ENCODE data around the gene TSC22D3.
A peak's percentile ranks its signal among the peaks of the same experiment; 100 is the strongest.
"Not testable (repeated sequence)": the region's sequence is repeated elsewhere in the genome, so short reads cannot be mapped to it uniquely, and the experiment has no call there.

Gene TSC22D3

DNA sequence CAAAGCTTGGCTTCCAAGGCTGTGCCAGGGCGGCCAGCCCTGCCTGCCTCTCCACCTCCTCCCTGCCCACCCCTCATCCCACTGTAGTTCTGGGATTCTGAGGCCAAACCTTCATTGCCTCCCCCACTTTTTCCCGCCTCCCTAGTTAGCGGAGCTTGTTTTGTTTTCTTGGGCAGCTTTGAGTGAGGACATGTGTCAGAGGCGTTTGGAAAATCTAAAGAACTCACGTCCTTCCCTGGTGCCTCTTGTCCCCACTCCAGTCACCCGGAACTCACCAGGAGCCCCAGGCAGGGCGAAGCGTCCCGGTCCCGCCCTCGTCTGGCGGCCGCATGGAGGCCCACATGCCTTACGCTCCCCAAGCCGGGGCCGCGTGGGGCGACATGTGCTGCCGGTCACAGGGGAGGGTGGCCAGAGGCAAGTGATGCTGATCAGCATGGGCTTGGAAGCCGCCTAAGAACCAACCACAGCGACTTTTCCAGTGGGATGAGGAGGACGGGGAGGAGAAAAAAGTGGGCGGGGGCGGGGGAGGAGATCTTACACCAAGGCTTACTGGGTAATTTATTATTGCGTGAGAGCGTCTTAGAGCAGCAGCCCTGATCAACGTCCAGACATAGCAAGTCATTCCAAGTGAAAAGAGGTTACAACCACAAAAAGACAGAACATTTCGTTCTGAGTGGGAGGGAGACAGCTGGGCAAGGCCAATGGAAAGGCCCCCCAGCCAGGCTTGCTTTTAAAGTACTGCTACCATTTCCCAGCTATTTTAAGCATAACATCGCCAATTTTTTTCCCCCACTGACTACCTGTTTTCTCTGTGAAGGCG lies 98.8 kb downstream of the TSC22D3 start:
- Histone ChIP-seq H3K9me3 (no peaks in the 10 kb centered on the region), H4K20me1 (peaks cover 42% of the 10 kb centered on the region), H3K36me3 (no peaks in the 10 kb centered on the region), H3K27ac (no peak overlapping the region), H3K4me3 (no peak overlapping the region), H3K9ac (no peak overlapping the region), H3K4me2 (peak overlapping the region; percentile 74), H3K27me3 (peaks cover 92% of the 10 kb centered on the region), H3K4me1 (peaks cover 75% of the 10 kb centered on the region)
- no peak for TF ChIP-seq Cebpa-rat (IDR thresholded peaks at IDR 0.05)

DNA sequence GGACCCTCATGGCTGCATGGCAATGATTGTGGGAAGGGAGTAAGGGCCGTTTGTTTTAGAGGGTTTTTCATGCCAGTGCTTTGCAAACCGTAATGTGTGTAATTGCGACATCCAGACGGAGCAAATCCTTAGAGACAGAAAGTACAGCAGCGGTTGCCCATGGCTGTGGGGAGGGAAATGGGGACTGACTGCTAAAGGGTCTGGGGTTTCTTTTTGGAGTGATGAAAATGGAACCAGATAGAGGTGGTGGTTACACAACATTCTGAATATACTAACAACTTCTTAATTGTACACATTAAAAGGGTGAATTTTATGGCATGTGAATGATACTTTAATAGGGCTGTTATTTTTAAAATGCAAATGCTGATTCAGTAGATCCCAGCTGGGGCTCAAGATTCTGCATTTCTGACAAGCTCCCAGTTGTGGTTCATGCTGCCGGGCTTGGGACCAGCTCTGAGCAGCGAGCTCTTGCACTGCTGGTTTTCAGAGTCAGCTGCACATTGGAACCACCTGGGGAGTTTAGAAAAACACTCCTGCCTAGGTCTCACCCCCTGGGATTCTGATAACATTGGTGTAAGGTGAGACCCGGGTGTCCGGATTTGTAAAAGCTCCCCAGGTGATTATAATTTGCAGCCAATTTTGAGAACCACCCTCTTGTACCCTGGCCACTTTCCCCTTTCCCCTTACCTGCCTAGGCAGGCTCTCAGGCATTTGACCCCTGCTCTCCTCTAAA lies 99.6 kb downstream of the TSC22D3 start:
- Histone ChIP-seq H3K4me3 (no peak overlapping the region), H4K20me1 (peaks cover 47% of the 10 kb centered on the region), H3K9ac (no peak overlapping the region), H3K9me3 (no peaks in the 10 kb centered on the region), H3K36me3 (no peaks in the 10 kb centered on the region), H3K27ac (no peak overlapping the region), H3K4me2 (peak overlapping the region; percentile 74), H3K4me1 (peaks cover 75% of the 10 kb centered on the region), H3K27me3 (peaks cover 91% of the 10 kb centered on the region)
- TF ChIP-seq Cebpa-rat (IDR thresholded peaks at IDR 0.05) = peak; percentile 96

DNA sequence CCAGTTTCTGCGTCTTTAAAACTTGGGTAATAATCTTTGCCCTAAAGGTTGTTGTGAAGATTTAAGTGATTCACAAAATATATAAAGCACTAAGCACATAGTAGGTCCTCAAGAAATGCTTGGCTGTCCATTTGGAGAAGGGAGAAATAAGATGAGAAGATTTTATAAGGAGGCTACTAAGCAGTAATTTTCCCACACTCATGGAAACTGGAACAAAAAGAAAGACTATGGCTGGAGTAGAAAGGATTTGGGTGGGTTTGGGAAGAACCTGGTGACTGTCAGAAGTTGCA lies 100.3 kb downstream of the TSC22D3 start:
- peak overlapping the region; percentile 74 for H3K4me2 ChIP-seq
- H4K20me1 ChIP-seq = peaks cover 47% of the 10 kb centered on the region
- H3K36me3 ChIP-seq = no peaks in the 10 kb centered on the region
- no peak for TF ChIP-seq Cebpa-rat (IDR thresholded peaks at IDR 0.05)
- no peak overlapping the region for H3K27ac ChIP-seq
- peaks cover 75% of the 10 kb centered on the region for H3K4me1 ChIP-seq
- no peaks in the 10 kb centered on the region for H3K9me3 ChIP-seq
- H3K4me3 ChIP-seq = no peak overlapping the region
- H3K27me3 ChIP-seq = peaks cover 90% of the 10 kb centered on the region
- H3K9ac ChIP-seq = no peak overlapping the region

DNA sequence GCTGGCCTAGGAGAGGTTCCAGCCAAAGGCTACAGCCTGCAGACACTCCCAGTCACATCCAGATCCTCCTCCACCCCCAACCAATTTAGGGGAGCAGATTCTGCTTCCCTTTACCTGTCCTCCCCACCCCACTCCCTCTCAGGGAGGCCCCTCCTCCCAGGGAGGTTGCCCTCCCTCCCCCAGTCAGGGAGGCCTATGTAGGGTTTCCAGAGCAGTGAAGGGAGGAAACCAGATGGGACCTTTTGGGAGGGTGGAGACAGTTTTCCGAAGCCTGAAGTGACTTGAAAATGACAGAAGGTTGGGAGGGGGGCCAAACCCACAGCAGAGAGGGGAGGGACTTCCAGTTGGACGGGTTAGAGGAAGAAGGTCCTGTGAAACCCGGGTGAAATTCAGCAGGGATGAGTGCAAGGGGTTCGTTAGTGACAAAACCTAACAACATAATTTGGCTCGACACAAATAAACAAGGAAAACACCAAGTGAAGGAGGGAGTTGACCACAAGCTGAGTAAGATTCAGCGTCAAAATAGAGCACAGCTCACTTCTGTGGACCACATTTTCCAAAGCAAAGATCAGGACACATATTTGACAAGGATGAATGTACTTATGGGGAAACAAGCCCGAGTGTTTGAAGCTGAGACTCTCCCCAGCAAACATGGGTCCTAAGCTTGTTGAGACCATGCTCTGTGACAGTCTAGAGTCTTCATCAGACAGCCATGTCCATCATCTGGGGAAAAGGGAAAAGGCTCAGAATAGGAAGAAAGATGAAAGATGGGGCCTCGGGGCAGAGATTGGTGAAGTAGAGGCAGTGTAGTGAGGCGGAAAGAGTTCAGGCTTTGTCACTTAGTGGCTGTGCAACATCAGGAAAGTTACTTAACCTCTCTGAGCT lies 100.9 kb downstream of the TSC22D3 start:
- Histone ChIP-seq H4K20me1 (peaks cover 47% of the 10 kb centered on the region), H3K4me3 (peak overlapping the region; percentile 34; the same call in 1 of the 2 replicates), H3K4me2 (peak overlapping the region; percentile 74), H3K4me1 (peaks cover 74% of the 10 kb centered on the region), H3K9me3 (no peaks in the 10 kb centered on the region), H3K27ac (no peak overlapping the region), H3K9ac (no peak overlapping the region), H3K36me3 (no peaks in the 10 kb centered on the region), H3K27me3 (peaks cover 90% of the 10 kb centered on the region)
- TF ChIP-seq Cebpa-rat (IDR thresholded peaks at IDR 0.05) = no peak

DNA sequence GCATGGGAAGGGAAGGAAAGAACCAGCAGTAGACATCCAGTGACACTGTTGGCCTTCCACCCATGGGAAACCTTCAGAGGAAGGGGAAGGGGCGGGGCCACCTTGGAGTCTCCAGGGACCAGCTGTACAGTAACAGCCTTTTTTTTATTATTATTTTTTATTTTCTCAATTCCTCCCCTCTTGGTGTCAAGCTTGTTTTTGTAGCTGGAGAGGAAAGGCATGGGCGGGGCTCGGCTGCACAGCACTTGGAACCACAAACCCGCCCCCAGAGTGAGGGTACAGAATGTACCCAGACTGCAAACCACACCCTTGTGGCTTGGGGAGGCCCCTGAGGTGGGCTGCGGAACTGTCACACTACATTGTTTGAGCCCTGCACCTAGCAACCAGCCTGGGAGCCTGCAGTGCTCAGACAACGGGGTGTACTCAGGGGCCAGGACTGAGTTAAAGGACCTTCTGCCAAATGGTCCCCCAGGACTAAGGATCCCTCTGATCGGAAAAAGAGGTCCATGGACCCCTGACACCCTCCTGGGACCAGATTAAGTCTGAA lies 101.6 kb downstream of the TSC22D3 start:
- Histone ChIP-seq H3K9me3 (no peaks in the 10 kb centered on the region), H3K4me2 (peak overlapping the region; percentile 74), H3K27ac (no peak overlapping the region), H3K4me3 (peak overlapping the region; percentile 34; the same call in 1 of the 2 replicates), H4K20me1 (peaks cover 47% of the 10 kb centered on the region), H3K36me3 (no peaks in the 10 kb centered on the region), H3K27me3 (peaks cover 88% of the 10 kb centered on the region), H3K4me1 (peaks cover 67% of the 10 kb centered on the region), H3K9ac (no peak overlapping the region)
- no peak for TF ChIP-seq Cebpa-rat (IDR thresholded peaks at IDR 0.05)

DNA sequence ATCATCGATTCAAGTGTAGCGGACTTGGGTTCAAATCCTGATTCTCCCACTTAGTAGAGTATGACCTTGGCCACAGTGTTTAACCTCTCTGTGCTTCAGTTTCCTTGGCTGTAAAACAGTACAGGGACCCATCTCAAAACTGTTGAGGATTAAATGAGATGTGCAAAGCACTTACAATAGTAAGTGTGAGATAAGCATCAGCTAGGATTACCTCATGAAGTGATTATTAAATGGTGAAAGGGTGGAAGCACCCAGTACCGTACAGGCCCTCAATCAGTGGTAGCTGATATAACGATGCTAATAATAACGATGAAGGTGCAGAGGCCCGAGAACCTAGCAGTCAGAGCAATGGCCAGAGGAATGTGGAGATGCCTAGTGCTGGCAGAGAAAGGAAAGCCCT lies 102.2 kb downstream of the TSC22D3 start:
- Histone ChIP-seq H3K36me3 (no peaks in the 10 kb centered on the region), H3K4me3 (no peak overlapping the region), H3K4me1 (peaks cover 61% of the 10 kb centered on the region), H3K27me3 (peaks cover 88% of the 10 kb centered on the region), H3K4me2 (peak overlapping the region; percentile 74), H3K27ac (no peak overlapping the region), H4K20me1 (peaks cover 47% of the 10 kb centered on the region), H3K9me3 (no peaks in the 10 kb centered on the region), H3K9ac (no peak overlapping the region)
- TF ChIP-seq Cebpa-rat (IDR thresholded peaks at IDR 0.05) = no peak

- no peaks in the 10 kb centered on the region for H3K9me3 ChIP-seq
- no peak overlapping the region for H3K9ac ChIP-seq
- no peak overlapping the region for H3K4me3 ChIP-seq
- H4K20me1 ChIP-seq = peaks cover 47% of the 10 kb centered on the region
- peak overlapping the region; percentile 74 for H3K4me2 ChIP-seq
- H3K4me1 ChIP-seq = peaks cover 56% of the 10 kb centered on the region
- H3K27me3 ChIP-seq = peaks cover 88% of the 10 kb centered on the region
- no peak overlapping the region for H3K27ac ChIP-seq
- H3K36me3 ChIP-seq = no peaks in the 10 kb centered on the region
- no peak for TF ChIP-seq Cebpa-rat (IDR thresholded peaks at IDR 0.05)
Observed at GRCh38 chrX:107672955-107673378, 102.6 kb downstream of the TSC22D3 start.

- Histone ChIP-seq H3K4me1 (peaks cover 39% of the 10 kb centered on the region), H4K20me1 (peaks cover 41% of the 10 kb centered on the region), H3K27me3 (peaks cover 86% of the 10 kb centered on the region)
- not testable (repeated sequence) for H3K9me3 ChIP-seq, H3K36me3 ChIP-seq, H3K27ac ChIP-seq, H3K4me2 ChIP-seq, H3K9ac ChIP-seq, H3K4me3 ChIP-seq
Observed at GRCh38 chrX:107671256-107671655, 104.3 kb downstream of the TSC22D3 start.

DNA sequence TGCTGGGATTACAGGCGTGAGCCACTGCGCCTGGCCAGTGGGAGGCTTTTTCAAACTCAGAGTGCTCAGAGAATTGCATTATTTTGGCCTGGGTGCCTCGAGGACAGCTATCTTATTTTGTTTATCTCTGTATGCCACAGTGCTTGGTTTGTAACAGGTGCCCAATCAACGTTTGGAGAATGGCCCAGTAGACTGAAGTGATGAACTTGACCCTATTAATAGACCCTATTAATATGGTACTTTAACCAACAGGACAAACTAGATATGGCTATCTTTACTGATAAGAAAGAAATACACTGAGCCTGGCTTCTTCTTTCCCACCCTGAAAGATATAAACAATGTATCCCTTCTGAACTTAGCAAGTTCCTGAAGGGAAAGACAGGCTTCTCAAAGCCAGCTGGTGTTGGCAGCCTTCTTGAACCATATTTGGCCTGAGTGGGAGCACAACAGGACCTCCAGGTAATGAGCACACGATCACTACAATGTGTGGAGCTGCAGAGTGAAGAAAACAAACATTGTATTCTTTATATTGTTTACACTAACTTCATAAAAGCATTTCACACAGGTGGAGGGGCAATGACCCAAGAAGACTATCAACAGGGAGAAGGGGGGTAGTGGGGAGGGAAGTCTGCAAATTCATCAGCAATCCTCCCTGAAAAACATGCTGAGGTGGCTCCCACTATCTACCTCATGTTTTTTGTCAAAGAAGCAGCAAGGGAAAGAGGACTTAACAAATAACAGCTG lies 105.5 kb downstream of the TSC22D3 start:
- TF ChIP-seq Cebpa-rat (IDR thresholded peaks at IDR 0.05) = no peak
- Histone ChIP-seq H3K4me3 (no peak overlapping the region), H3K9ac (no peak overlapping the region), H3K4me2 (no peak overlapping the region), H3K9me3 (no peaks in the 10 kb centered on the region), H3K36me3 (no peaks in the 10 kb centered on the region), H3K4me1 (peaks cover 27% of the 10 kb centered on the region), H3K27me3 (peaks cover 75% of the 10 kb centered on the region), H4K20me1 (peaks cover 30% of the 10 kb centered on the region), H3K27ac (no peak overlapping the region)
